Stimulated activated CD8-positive, alpha-beta memory T cell treated with anti-CD3 and anti-CD28 coated beads, Interleukin-15, amount 100 ng/mL, for 1 hour (primary cell): ENCODE results near the gene CCDC92.

ENCODE experiments used
- DNase-seq: peaks from one replicate; pipeline ENCODE4 v3.0.0-alpha.2; 2020; ENCODE audit warnings: low read depth

CCDC92 gene

DNA sequence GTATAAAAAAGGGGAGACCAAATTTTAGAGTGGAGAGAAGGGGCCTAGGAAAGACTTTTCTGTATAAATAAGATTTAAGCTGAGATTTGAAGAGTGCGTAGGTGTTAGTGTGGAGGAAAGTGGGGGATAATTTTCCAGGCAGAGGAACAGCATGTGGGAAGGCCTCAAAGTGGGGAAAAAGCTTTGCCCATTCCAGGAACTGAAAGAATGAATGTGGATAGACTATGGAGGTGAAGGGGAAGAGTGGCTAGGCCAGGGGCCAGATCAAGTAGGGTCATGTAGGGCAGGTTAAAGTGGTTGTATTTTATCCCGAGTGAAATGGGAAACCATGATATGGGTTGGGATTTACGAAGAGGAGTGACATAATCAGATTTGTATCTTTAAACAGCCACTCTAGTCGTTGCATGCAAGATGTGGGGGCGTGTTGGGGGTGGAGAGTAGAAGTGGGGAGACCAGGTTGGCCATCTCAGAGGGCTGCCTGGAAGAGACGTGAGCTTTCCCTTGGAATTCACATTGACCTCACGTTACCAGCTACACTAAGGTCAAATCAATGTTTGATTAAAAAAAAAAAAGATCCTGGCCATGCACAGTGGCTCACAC is 3.7 kb upstream of the CCDC92 start:
- DNase-seq: no peak

DNA sequence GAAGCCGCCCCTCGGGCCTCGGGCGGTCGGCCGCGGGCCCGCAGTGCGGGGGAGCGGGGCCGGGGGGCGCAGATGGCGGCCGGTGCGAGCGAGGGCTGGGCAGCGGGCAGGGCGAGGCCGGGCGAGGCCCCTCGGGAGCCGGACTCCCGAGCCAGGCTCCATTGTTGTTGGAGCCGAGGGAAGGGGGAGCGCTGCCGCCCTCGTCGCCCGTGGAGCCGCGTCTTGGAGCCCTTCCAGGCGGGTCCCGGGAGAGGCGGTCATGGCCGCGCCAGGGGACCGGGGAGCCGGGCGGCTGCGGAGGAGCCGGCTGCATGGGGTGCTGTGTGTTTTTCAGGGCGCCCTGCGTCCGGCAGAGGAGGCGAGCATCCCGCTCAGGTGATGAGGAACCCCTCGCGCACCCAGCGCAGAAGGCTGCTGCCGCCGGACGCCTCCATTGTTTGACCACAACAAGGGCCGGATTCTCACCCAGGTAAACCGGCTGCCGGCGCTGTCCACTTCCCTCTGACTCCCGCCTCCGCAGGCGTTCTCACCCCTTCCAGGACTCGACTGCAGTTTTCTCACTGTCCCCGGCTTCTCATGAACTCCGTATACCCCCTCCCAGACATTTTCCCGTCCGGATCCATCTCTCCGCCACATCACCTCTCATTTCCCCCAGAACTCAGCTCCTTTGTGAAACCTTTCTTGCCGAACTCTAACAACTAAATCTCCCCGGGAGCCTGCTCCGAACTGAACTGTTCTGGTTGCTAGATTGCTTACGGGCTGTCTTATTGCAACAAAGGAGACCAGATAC is 1.1 kb upstream of the CCDC92 start:
- DNase-seq: no peak

DNA sequence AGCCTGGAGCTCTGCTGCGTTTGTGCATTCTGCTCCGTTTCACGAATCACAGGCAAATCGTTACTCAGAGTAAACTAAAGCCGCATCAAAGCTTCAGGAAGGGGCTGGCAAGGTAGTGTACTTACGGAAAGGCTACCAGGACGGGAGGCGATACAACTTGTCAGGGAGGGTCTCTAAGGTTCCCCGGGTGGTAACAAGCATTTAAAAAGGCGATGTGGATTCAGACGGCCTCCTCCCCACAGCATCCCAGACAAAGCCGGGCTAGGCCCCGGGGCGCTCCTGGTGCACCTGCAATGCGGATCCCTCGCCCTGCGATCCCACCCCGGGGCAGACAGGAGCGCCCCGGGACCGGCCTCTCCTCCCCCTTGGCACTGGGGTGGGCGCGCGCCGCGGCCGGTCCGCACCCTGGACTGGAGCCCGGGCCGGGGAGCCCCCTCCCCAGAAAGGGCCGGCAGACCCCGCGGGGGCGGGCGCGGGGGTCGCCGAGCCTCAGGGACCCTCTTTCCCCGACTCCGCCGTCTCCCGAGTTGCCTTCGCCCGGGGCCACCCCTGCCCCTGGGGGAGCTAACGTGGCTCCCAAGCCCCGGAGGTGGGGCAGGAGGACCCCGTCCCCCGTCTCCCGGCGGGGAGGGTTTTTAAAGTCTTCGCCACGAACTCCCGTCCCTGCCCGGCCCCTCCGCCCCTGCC is 718 bp downstream of the CCDC92 start:
- no peak for DNase-seq

DNA sequence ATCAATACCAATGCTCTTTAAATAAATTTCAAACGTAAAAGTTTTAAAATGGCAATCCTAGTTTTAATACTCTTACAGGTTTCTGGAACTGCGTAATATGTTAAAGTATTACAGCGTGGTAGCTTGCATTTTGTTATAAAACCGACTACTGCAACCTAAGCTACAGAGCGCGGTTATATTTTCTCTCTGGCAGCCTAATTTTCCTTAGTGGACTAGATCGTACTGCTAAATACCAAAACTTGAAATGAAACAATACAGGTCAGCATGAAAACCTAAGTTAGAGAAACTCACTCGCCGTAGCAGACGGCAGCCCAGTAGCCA is 1.2 kb downstream of the CCDC92 start:
- DNase-seq: no peak

DNA sequence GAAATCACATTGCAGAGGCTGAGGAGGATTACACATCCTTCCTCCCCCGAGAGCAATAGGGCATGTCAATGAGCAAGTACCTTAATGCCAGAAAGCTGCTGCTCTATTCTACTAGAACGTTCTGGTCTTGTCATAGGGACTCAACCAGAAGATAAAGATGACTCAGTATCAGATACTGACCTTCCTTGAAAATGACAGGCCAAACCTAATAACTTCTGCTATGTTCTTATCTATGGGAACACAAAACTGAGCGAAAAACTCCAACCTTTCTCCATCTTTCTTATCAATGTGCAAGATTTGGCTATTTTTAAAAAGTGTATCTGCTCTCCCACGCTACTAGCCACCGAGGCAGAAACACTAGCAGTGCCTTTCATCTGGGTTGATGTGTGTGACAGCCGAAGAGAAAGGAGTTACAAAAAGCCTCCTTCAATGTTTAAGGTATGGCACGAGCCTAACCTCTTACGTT is 5.5 kb downstream of the CCDC92 start:
- no peak for DNase-seq

DNA sequence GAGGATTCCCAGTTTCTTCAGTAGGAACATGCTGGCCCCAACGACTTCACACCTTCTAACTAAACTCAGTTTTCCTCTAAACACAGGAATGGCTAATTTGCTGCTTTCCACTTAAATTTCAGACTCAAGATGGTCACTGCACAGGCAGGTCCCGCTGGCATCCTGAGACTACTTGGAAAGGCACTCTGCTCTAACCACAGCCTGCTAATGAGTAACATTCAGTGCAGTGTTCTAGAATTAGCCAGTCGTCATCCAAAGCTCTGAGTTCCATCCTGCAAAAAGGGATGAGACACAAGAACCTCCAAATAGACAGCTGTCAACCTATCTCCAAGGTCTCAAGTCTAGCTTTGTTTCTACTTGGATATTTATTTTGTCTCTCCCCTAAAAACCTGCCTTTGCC is 6.0 kb downstream of the CCDC92 start:
- DNase-seq: no peak

DNA sequence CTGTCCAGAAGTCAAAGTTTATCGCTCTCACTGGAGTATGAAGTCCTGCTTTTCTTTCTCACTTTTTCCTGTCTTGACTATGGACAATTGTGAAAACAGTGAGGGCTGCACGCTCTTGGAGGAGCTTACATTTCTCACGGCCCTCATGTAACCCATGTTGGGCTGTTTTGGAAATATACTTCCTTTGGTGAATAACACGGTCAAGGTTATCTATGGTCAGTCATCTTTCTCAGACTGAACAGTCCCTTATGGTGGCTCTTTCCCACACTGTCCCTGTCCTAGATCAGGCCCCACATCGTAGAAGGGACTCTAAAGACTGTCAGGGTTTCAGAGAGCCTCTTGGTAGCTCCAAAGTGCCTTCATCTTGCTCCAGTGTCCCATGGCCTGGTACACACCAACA is 7.2 kb downstream of the CCDC92 start:
- DNase-seq: no peak

DNA sequence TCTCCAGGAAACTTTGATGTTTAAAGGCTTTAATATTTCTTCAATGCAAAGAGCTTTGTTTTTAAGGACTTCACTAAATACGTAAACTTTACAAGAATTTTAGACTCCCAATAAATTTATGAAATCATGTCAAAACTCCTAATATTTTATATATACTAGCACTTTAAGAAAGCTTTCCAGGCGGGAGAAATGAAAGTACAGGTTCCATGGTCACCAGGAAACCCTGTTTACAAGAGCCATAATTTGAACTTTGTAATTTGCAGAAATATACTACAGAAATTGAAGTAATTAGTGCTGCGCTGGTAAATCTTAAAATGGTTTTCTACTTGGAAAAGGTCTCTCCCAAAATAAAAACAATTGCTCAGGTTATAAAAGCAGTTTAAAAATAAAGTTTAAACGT is 8.8 kb downstream of the CCDC92 start:
- no peak for DNase-seq

DNA sequence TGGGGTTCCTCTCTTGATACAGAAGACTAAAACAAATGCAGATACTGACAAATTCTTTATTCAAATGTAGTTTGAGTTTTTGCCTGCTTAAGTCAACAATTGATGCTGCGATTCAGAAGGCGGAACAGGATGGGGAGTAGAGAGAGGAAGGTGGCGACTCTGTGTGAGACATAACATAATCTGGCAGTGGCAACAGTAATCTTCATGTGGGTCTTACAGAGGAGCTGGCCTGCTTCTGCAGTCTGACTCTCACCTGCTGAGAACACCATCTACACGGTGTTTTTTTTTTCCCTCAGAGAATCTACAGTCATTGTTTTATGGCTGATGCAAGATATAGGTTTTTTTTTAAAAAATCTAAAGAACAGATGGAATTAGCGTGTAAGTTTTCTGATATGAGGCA is 10.1 kb downstream of the CCDC92 start:
- DNase-seq: no peak

DNA sequence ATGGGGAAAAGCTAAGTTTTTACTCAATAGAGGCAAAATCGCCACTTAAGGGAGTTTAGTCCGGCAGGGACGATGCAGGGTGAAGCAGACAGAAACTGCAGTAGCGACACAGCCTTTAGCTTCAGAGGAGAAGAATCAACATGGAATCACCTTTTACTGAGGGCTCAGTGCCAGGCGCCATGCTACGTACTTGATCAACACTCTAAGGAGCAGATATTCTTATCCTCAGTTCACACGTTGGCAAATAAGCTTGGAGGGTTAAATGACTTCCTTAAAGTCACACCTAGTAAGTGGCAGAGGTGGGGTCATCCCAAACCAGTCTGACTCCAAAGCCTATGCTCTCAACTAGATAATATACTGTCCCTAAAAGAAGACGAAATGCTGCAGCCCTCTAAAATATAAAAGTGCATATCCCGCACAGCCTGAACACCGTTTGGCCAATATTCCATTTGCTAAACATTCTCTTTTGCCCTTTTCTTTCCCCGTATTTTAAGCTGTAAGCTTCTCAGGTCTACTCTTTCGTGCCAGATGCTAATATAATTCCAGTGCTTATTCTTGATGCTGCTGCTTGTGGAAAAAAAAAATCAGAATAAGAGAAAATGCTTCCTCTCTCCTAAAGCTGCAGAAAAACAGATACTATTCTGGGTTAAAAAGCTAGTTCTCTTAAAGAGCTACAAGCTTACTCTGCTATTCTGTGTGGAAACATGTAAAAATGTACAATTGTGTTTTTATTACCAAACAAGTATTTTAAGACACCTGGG is 10.9 kb downstream of the CCDC92 start:
- DNase-seq: no peak

DNA sequence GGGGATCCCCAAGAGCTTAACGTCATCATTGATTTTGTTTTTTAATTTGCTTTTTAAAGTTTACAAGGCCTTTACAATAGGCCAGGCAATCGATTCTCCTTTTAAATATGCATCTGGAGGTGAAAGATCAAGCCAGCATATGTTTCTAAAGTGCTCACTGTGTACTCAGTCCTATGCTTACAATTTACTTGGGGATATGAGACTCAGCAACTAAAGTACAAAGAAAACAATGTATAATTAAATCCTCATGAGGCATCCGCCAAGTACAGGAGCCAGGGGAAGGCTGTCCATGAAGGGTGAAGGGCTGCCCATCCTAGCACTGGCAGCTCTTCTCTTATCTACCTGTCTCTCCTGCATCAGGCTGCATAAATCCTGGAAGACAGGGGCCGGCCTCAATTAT is 11.8 kb downstream of the CCDC92 start:
- no peak for DNase-seq

DNA sequence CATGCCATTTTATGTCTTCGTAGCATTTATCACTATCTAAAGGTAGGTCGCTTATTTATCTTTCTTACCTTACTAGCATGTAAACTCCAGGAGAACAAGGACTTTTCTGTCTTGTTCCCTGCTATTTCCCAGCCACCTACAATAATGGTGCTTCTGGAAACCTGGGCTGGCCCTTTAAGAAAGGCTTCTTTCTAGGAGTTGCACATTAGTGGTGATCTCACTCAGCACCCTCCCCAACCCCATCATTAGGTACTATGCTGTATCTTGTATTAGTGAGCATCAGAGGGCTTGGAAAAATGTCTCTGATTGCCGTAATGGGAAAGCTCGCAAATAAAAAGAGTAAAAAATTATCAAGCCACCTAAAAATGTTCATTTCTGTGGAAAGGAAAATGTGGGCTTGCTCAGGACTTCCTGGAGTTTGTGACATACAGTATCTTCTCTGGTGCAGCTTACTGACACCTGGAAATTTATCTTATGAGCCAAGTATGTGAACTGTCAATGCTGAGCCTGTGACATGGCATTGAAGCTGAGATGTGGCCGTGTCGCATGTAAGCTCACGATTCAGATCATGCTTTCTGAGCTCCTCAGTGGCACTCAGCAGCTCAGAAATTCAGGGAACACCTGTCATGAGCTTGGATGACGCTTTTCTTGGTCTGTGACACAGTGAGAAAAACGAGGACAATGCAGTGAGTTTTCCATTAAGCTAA is 12.4 kb downstream of the CCDC92 start:
- DNase-seq: no peak

DNA sequence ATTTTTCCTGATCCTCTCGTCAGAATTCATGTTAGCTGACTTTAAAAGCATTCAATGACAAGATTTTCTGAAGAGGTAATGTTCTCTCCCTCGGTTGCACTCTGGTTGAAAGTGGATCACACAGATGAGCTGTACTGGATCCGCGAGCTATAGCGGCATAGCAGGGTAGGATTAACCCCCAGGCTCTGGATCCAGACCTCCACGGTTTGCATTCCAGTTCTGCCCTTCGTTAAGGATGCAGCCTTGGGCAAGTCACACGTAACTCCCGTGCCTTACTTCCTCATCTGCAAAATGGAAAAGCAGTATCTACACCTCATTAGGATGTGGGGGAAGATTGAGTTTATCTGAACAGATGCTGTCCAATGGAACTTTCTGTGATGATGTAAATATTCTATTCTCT is 13.8 kb downstream of the CCDC92 start:
- DNase-seq: no peak

DNA sequence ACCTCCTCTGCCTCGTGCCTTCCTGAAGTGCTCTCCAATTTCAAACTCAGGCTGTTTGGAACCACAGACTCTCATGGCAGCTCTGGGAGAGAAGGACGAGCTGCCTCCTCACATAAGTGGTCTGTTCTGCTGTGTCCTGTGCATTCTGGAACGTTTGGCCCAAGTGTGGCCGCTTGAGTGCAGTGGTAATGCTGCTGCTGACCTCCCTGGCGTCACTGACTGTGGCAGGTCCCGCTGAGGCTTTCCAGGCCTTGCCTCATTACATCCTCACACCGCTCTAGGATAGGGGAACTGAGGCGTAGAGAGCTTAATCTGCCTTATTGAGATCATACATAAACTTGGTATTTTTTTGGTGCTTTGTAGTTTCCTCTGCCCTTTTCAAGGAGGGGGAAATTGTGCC is 14.2 kb downstream of the CCDC92 start:
- DNase-seq: no peak

DNA sequence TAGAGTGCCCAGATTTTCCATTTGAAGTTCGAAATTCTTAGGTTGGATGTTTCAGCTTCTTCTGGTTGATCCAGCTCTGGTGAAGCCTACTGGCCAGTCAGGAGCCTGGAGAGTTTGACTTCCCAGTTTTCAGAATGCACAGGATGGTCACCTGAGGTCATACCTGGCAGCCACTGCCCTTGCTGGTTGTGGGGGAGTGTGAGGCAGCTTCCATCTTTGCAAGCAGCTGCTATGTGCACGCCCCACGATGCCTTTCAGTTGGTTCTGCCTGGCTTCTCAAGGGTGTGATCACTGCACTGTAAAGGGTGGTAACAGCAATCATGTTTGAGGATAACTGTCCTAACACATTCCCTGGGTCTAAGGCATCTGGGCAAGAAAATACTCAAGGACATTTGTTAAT is 15.4 kb downstream of the CCDC92 start:
- DNase-seq: no peak

DNA sequence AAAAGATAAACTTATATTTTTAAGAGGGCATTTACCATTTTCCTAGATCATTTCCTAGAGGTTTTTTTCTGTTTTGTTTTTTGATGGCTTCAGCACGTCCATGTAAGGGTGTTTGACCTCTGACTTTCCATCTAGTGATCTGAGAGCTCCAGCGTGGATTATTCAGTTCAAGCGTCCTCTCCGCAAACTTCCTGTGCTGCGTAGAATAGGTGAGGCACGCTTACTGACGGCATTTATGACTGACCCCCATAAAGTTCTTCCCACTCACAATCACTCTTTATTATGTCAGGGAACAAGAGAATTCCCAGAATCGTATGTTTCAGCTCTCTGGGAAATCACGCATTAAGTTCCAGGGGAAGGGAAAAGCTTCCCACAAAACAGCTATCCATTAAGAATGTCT is 16.4 kb downstream of the CCDC92 start:
- no peak for DNase-seq

DNA sequence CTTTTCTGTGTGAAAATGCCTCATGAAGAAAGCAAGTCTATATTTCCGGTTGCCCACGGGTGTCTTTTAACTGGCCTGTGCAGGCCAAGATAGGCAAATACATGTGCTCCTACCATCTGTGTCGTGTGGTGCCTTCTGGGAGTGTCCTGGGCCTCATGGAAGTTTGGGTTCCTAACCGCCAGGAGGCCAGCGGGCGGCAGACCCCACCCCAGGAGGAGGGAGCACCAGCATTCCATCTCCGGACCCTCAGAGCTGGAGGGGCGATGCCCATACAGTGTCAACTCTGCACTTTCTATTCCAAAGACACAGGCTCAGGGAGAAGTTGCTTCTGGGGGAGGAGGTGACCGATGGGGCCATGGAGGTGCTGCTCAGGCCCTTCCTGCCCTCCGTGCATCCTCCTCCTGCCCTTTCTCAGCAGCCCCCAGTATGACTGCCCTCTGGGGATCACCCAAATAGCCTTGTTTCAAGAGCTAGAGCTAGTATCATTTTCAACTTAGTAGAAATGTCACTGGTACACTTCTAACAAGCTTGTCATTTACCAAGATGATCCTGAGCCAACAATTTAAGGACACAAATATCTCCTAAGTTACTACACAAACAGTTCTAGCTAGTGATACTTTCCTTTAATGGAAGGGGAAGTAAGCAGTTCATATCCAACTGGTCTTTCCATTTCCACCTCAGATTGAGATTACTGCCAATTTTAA is 17.8 kb downstream of the CCDC92 start:
- DNase-seq: no peak

DNA sequence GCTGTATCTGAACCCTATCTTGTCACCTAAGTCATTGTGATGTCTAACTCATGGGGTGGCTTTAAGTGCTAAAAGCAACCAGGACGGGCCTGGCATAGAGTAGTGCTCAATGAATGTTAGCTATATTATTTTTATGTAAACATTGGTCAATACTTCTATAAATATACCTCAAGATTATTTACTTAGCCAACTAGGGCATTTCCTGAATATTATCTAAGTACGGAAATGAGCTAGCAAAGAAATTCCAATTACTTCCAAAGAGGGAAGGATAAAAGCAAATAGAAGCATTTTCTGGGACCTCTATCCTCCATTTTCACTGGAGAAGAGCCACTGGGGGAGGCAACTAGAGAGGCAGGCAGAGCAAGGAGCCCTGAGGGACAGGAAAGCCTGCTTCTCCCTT is 20.6 kb downstream of the CCDC92 start:
- no peak for DNase-seq

DNA sequence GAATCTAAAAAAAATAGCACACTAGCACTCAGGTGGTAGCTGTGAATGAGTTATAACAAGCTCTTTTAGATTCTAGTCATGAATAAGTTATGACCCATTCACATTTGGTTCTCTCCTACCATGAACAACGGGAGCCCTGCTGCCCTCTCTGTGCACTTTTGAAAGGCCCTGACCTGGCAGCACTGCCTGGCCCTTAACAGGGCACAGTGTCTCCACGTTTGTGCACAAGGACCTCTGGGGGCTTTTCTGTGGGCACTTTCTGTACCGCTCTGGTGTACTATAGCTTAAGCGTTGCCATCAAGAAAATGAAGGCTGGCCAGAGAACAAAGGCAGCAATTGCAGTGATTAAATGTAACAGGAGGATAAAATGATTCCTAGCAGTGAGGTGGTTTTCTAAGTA is 21.2 kb downstream of the CCDC92 start:
- DNase-seq: no peak

DNA sequence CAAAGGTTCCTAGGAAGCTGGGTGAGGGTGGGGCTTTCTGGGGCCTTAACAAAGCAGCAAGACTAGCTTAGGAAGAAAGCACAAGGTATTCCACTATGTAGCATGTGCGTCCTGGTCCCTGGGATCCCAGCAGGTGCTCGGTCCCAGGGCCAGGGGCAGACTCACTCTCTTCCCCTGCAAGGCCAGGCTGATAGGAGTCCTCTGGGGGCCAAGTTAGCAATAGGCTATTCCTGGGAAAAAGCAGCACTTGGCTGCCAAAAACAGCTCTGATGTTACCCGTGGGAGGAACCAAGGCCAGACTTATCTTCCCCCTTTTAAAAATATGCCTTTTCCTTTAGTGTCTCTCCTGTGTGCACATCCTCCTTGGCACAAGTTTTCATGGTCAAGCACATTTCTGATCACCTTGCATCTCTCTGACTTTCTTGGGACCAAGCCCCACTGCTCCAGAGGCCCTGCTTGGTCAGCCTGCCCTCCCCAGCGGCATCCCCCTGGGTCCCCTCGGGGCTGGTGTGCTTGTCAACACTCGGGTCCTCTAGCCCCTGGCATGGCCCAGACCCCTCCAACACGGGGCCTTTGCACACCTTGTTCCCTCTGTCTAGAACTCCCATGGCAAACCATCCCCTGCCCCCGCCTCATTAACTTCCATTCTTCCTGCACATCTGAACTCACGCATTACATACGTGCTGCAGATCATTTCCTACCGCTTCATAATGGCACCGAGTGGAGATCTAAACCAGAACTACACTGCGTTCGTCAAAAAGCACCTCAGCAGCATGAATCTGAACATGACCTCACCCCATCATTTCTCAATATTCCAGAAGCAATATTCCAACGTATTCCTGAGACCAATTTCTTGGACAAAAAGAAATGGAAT is 21.9 kb downstream of the CCDC92 start:
- DNase-seq: no peak

DNA sequence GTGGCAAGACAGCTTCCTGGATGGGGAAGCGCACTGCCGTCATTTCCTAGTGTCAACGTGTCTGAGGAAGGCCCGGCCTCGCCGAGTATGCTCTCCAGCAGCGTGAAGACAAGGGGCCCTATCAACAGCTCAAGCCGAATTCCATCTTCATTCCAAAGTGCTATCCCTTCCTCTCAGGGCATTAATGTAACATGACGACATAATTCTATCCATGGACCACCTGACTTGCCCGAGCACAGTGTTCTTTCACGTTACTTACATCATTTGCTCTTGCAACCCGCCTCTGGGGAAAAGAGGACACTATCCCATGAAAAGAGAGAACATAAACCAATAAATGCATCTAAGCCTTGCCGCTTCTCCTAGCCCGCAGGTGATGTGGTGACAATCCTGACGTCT is 22.9 kb downstream of the CCDC92 start:
- DNase-seq: no peak
